ENCODE data around the gene TFF3. TPM values are rescaled to one million over a fixed set of nuclear protein-coding genes. Genes with fewer than 3 reads are reported as not detected.

Gene TFF3
- total RNA-seq, 1 donor from 2014 or later = 40.3 TPM

GRCh38 chr21:42319851-42320572 lies 4.8 kb upstream of the TFF3 start:
- Mint-ChIP-seq H3K36me3 (ENCODE audit: insufficient read depth) (no peaks in the 10 kb centered on the region), H3K4me1 (ENCODE audit: low read depth) (peaks cover 13% of the 10 kb centered on the region), H3K9me3 (ENCODE audit: low read depth) (no peaks in the 10 kb centered on the region), H3K27me3 (peaks cover 6% of the 10 kb centered on the region), H3K4me3 (ENCODE audit: low read depth) (no peak overlapping the region), H3K27ac (peak overlapping the region; percentile 46)
- TF ChIP-seq CTCF (IDR thresholded peaks at IDR 0.05; ENCODE audit: unreplicated experiment) = peak; percentile 20
- DNase-seq (ENCODE audit: low spot score, unreplicated experiment) = no peak

DNA sequence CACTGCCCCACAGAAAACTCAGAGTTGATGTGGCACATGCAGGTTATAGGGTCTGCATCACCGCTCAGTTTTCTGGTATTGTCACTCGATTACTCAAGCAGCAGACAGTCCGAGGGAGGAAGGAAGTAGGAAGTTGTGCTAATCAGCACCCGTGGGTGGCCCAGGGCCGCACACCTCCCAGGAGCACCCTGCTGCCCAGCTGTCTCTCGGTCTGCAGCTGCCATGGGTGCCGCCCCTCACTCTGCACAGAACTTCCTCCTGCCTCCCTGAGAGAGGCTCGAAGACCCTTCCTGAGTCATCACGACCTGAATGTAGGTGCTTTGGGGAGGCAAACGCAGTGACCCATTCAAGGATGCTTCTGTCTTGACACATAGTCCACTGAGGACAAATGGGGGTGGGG lies 4.2 kb upstream of the TFF3 start:
- Mint-ChIP-seq H3K4me1 (ENCODE audit: low read depth) (peaks cover 16% of the 10 kb centered on the region), H3K36me3 (ENCODE audit: insufficient read depth) (no peaks in the 10 kb centered on the region), H3K9me3 (ENCODE audit: low read depth) (no peaks in the 10 kb centered on the region), H3K27me3 (peaks cover 4% of the 10 kb centered on the region), H3K27ac (no peak overlapping the region), H3K4me3 (ENCODE audit: low read depth) (no peak overlapping the region)
- DNase-seq (ENCODE audit: low spot score, unreplicated experiment) = no peak
- no peak for TF ChIP-seq CTCF (IDR thresholded peaks at IDR 0.05; ENCODE audit: unreplicated experiment)

DNA sequence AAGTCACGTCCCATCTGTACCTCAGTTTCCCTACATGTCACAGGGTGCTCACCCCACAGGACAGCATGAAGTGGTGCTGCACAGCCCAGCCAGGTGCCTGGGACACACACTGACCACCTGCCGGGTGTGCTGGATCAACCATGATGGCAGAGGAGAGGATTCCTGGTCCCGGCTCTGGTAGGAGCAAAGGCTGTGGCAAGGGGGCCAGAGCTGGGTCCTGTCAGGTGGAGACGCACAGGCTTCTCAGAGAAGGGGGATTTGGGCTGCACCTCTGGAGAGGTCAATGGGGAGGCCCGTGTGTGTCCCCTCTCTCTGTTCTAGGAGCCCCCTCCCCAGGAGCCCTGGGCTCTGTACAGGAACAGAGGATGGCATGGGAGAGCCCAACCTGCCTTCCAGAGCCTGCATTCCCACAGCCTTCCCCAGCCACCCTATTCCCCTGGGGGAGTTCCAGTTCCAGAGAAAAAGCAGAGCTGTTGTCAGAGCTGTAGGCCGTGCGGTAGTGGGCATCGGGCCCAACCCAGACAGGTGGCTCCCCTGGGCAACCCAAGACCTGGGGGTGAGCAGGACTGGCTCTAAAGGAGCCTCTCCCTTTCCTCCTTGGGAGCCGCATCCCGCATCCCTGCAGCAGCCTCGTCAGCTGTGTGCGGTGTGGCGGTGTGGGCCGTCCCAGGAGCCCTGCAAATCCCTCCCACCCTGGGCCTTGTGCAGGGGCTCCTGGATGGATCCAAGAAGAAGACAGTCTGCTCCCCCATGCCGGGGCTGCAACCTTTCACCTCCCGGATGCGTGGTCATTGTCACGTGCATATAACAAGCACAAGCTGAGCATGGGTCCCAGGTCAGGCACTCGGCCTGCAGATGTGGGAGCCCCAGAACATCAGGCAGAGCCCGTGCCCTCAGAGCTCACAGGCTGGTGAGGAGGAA lies 2.9 kb upstream of the TFF3 start:
- DNase-seq (ENCODE audit: low spot score, unreplicated experiment) = no peak

DNA sequence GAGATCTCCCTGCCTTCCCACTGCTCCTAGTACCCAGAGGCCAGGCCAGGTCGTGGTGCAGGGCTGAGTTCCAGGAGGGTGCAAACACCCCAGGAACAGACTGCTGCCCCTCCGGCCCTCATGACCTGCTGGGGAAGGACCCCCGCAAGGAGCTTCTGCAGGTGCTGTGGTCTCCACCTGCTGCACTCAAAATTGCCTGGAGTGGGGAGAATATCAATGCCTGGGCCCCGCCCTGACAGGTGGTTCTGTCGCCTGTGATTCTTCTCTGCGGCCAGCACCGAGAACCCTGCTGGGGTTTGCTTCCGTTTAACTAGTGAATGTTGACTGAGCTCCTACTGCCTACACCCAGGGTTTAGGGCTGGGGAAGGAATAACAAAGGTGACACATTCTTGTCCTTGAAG lies 2.1 kb upstream of the TFF3 start:
- H3K27ac Mint-ChIP-seq = peak overlapping the region; percentile 49
- no peak overlapping the region for H3K4me3 Mint-ChIP-seq (ENCODE audit: low read depth)
- H3K9me3 Mint-ChIP-seq (ENCODE audit: low read depth) = no peaks in the 10 kb centered on the region
- DNase-seq (ENCODE audit: low spot score, unreplicated experiment) = no peak
- H3K4me1 Mint-ChIP-seq (ENCODE audit: low read depth) = peaks cover 22% of the 10 kb centered on the region
- no peaks in the 10 kb centered on the region for H3K36me3 Mint-ChIP-seq (ENCODE audit: insufficient read depth)
- no peak for TF ChIP-seq CTCF (IDR thresholded peaks at IDR 0.05; ENCODE audit: unreplicated experiment)
- no peaks in the 10 kb centered on the region for H3K27me3 Mint-ChIP-seq

More for the DNA sequence above, 2.9 kb upstream of the TFF3 start:
- no peak for TF ChIP-seq CTCF (IDR thresholded peaks at IDR 0.05; ENCODE audit: unreplicated experiment)
- H3K9me3 Mint-ChIP-seq (ENCODE audit: low read depth) = no peaks in the 10 kb centered on the region
- no peaks in the 10 kb centered on the region for H3K27me3 Mint-ChIP-seq
- H3K36me3 Mint-ChIP-seq (ENCODE audit: insufficient read depth) = no peaks in the 10 kb centered on the region
- H3K4me3 Mint-ChIP-seq (ENCODE audit: low read depth) = no peak overlapping the region
- H3K4me1 Mint-ChIP-seq (ENCODE audit: low read depth) = peaks cover 22% of the 10 kb centered on the region
- peak overlapping the region; percentile 49 for H3K27ac Mint-ChIP-seq

- no peaks in the 10 kb centered on the region for H3K27me3 Mint-ChIP-seq
- no peaks in the 10 kb centered on the region for H3K9me3 Mint-ChIP-seq (ENCODE audit: low read depth)
- H3K4me1 Mint-ChIP-seq (ENCODE audit: low read depth) = peaks cover 27% of the 10 kb centered on the region
- TF ChIP-seq CTCF (IDR thresholded peaks at IDR 0.05; ENCODE audit: unreplicated experiment) = no peak
- no peak for DNase-seq (ENCODE audit: low spot score, unreplicated experiment)
- no peaks in the 10 kb centered on the region for H3K36me3 Mint-ChIP-seq (ENCODE audit: insufficient read depth)
- H3K27ac Mint-ChIP-seq = no peak overlapping the region
- no peak overlapping the region for H3K4me3 Mint-ChIP-seq (ENCODE audit: low read depth)
These were observed 1.7 kb upstream of the TFF3 start for GRCh38 chr21:42316891-42317290.

Measured in progenitor cell of endocrine pancreas (in vitro differentiated cells).